HepG2 (cell line): ENCODE results near the gene AGRN. TPM values are rescaled to one million over a fixed set of nuclear protein-coding genes. Genes with fewer than 3 reads are reported as not detected.

ENCODE experiments used
- DMAP1 ChIP-seq: IDR thresholded peaks from 2 replicates; pipeline ENCODE4 v1.6.1; 2016
- ETV5 ChIP-seq: IDR thresholded peaks from 2 replicates; pipeline ENCODE4 v1.6.1; 2018; ENCODE audit warnings: missing biosample characterization, missing genetic modification reagents, inconsistent platforms, borderline replicate concordance
- EZH2 ChIP-seq: conservative IDR thresholded peaks from 2 replicates; pipeline ENCODE4 v1.6.1; 2012; ENCODE audit warnings: mild to moderate bottlenecking, low read depth, low read length, moderate library complexity
- GABPB1 ChIP-seq: IDR thresholded peaks from 2 replicates; pipeline ENCODE4 v1.6.1; 2016; ENCODE audit warnings: mild to moderate bottlenecking, missing genetic modification reagents, moderate library complexity, missing compliant biosample characterization
- GFI1 ChIP-seq: sonication (generic); formaldehyde crosslinking; IDR thresholded peaks from 2 replicates; pipeline ENCODE4 v1.5.0; 2020; ENCODE audit warnings: missing genetic modification reagents, mild to moderate bottlenecking, borderline replicate concordance
- GTF3A ChIP-seq: sonication (generic); formaldehyde crosslinking; conservative IDR thresholded peaks from 2 replicates; pipeline ENCODE4 v1.4.0; 2020; ENCODE audit warnings: mild to moderate bottlenecking, missing genetic modification reagents
- PATZ1 ChIP-seq: sonication (generic); formaldehyde crosslinking; IDR thresholded peaks from 2 replicates; pipeline ENCODE4 v1.4.0; 2020; ENCODE audit warnings: missing genetic modification reagents
- PCBP2 ChIP-seq: fragments of 200-400 bp; formaldehyde crosslinking; optimal IDR thresholded peaks from 2 replicates; pipeline ENCODE3; 2018; ENCODE audit warnings: low read length, low read depth; ENCODE audit not compliant: poor library complexity, severe bottlenecking
- THAP8 ChIP-seq: sonication (generic); formaldehyde crosslinking; IDR thresholded peaks from 2 replicates; pipeline ENCODE4 v1.5.1; 2020; ENCODE audit warnings: missing genetic modification reagents, mild to moderate bottlenecking, borderline replicate concordance
- THAP9 ChIP-seq: sonication (generic); formaldehyde crosslinking; IDR thresholded peaks from 2 replicates; pipeline ENCODE4; 2020; ENCODE audit warnings: missing genetic modification reagents, mild to moderate bottlenecking, borderline replicate concordance
- ZNF101 ChIP-seq: sonication (generic); formaldehyde crosslinking; IDR thresholded peaks from 2 replicates; pipeline ENCODE4 v1.4.0; 2020; ENCODE audit warnings: mild to moderate bottlenecking, low read depth, missing genetic modification reagents, borderline replicate concordance
- ZNF567 ChIP-seq: sonication (generic); formaldehyde crosslinking; IDR thresholded peaks from 2 replicates; pipeline ENCODE4 v1.8.1; 2023; ENCODE audit warnings: mild to moderate bottlenecking, missing genetic modification reagents, borderline replicate concordance
- ZSCAN22 ChIP-seq: sonication (generic); formaldehyde crosslinking; IDR thresholded peaks from 2 replicates; pipeline ENCODE4 v1.4.0; 2020; ENCODE audit warnings: mild to moderate bottlenecking, missing genetic modification reagents
- polyA plus RNA-seq, 8 experiments: library from polyadenylated mRNA; depleted of rRNA in 3 of 8; stranded (reverse) in 7 of 8; unstranded in 1 of 8; fragments of >200 nt; fragmentation: Illumina TruSeq in 4 of 8; extraction: Trizol in 4 of 8; gene quantifications; 2 replicates each; pipeline versions ENCODE4 v1.2.1 to v1.2.3, GENCODE V29; 2011 to 2016; ENCODE audit warnings: low read depth in 4 of 8, missing spikeins in 1 of 8, mixed read lengths in 1 of 8; ENCODE audit not compliant: insufficient read depth in 1 of 8
- total RNA-seq, 5 experiments: library from RNA; depleted of rRNA; stranded (reverse); fragments of >200 nt; fragmentation: Illumina TruSeq; extraction: Trizol; gene quantifications; 2 replicates each; pipeline ENCODE4 v1.2.3, GENCODE V29; 2016; ENCODE audit warnings: low read depth in 1 of 5
- TF ChIP-seq, protein P1 (sequence below): IDR thresholded peaks from 2 replicates; pipeline ENCODE4 v1.6.1; 2016; ENCODE audit warnings: low read depth
- TF ChIP-seq, protein P2 (sequence below): sonication (generic); formaldehyde crosslinking; IDR thresholded peaks from 2 replicates; pipeline ENCODE4 v1.5.1; 2020; ENCODE audit warnings: missing genetic modification reagents, mild to moderate bottlenecking, borderline replicate concordance
- TF ChIP-seq, protein P3 (sequence below): IDR thresholded peaks from 2 replicates; pipeline ENCODE4 v1.6.1; 2012; ENCODE audit warnings: low read depth, low read length, improper control_type of control experiment

Gene AGRN
- total and polyA plus RNA-seq, 2 of the 13 experiments (the other 11 are each of a cell fraction or from before 2014, with no cell fraction given) = 29.8 to 65.2 TPM

GRCh38 chr1:1006305-1007159, 13.4 kb upstream of the AGRN start (continued):
- TF ChIP-seq PATZ1 = peak; percentile 76
- peak; percentile 93 for TF ChIP-seq DMAP1 (CRISPR knock-in tag)
- peak; percentile 96 for TF ChIP-seq ZSCAN22 (CRISPR knock-in tag)
- TF ChIP-seq PCBP2 = no peak
- peak; percentile 78; the same call in 1 of the 2 replicates for TF ChIP-seq GFI1 (CRISPR knock-in tag)
- peak; percentile 87; the same call in 1 of the 2 replicates for TF ChIP-seq ETV5 (CRISPR knock-in tag)
- TF ChIP-seq THAP9 (CRISPR knock-in tag) = peak; percentile 80; the same call in 1 of the 2 replicates
- TF ChIP-seq THAP8 (CRISPR knock-in tag) = no peak
- TF ChIP-seq EZH2 = no peak
- TF ChIP-seq GABPB1 = peak; percentile 92
- TF ChIP-seq, protein P1, sequence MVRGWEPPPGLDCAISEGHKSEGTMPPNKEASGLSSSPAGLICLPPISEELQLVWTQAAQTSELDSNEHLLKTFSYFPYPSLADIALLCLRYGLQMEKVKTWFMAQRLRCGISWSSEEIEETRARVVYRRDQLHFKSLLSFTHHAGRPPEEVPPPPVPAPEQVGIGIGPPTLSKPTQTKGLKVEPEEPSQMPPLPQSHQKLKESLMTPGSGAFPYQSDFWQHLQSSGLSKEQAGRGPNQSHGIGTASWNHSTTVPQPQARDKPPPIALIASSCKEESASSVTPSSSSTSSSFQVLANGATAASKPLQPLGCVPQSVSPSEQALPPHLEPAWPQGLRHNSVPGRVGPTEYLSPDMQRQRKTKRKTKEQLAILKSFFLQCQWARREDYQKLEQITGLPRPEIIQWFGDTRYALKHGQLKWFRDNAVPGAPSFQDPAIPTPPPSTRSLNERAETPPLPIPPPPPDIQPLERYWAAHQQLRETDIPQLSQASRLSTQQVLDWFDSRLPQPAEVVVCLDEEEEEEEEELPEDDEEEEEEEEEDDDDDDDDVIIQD = peak; percentile 54
- peak; percentile 40; the same call in 1 of the 2 replicates for TF ChIP-seq ZNF567 (CRISPR knock-in tag)
- TF ChIP-seq, protein P2, sequence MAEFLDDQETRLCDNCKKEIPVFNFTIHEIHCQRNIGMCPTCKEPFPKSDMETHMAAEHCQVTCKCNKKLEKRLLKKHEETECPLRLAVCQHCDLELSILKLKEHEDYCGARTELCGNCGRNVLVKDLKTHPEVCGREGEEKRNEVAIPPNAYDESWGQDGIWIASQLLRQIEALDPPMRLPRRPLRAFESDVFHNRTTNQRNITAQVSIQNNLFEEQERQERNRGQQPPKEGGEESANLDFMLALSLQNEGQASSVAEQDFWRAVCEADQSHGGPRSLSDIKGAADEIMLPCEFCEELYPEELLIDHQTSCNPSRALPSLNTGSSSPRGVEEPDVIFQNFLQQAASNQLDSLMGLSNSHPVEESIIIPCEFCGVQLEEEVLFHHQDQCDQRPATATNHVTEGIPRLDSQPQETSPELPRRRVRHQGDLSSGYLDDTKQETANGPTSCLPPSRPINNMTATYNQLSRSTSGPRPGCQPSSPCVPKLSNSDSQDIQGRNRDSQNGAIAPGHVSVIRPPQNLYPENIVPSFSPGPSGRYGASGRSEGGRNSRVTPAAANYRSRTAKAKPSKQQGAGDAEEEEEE (CRISPR knock-in tag) = peak; percentile 62; the same call in 1 of the 2 replicates
- TF ChIP-seq, protein P3, sequence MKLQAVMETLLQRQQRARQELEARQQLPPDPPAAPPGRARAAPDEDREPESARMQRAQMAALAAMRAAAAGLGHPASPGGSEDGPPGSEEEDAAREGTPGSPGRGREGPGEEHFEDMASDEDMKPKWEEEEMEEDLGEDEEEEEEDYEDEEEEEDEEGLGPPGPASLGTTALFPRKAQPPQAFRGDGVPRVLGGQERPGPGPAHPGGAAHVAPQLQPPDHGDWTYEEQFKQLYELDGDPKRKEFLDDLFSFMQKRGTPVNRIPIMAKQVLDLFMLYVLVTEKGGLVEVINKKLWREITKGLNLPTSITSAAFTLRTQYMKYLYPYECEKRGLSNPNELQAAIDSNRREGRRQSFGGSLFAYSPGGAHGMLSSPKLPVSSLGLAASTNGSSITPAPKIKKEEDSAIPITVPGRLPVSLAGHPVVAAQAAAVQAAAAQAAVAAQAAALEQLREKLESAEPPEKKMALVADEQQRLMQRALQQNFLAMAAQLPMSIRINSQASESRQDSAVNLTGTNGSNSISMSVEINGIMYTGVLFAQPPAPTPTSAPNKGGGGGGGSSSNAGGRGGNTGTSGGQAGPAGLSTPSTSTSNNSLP = peak; percentile 40; the same call in 1 of the 2 replicates
- 0 out of 2 replicates have a peak, but pooled peaks have one; percentile 52 for TF ChIP-seq GTF3A
- TF ChIP-seq ZNF101 = no peak
